Esophagus squamous epithelium (tissue), 5 donors: ENCODE measurements around the gene ENDOV. TPM values are rescaled to one million over a fixed set of nuclear protein-coding genes. Genes with fewer than 3 reads are reported as not detected.

Source experiments
- DNase-seq: peaks from one replicate; lab custom pipeline; 2025; lab: John Stamatoyannopoulos, UW
- H3K27ac ChIP-seq, 4 donors: fragments of 200-600 bp; sonication (generic); one replicate each; pipeline ENCODE4 v1.5.1; 2016 to 2019; ENCODE audit warnings: mild to moderate bottlenecking in 1 of 4
- H3K27me3 ChIP-seq, 4 donors: fragments of 200-600 bp; sonication (generic); 1 replicate in 3 of 4; 2 replicates in 1 of 4; pipeline versions ENCODE4 v1.5.1 to v1.6.0; 2017 to 2021; ENCODE audit warnings: antibody characterized with exemption in 1 of 4
- H3K36me3 ChIP-seq, 3 donors: fragments of 200-600 bp; sonication (generic); one replicate each; pipeline ENCODE4 v1.5.1; 2016 to 2019
- H3K4me1 ChIP-seq, 3 donors: fragments of 200-600 bp; sonication (generic); one replicate each; pipeline ENCODE4 v1.5.1; 2017 to 2019
- H3K4me3 ChIP-seq, 4 donors: fragments of 200-600 bp; sonication (generic); 1 replicate in 3 of 4; 2 replicates in 1 of 4; pipeline ENCODE4 v1.5.1; 2016 to 2019; ENCODE audit warnings: mild to moderate bottlenecking in 2 of 4, moderate library complexity in 1 of 4
- H3K9me3 ChIP-seq, 3 donors: fragments of 200-600 bp; sonication (generic); one replicate each; pipeline ENCODE4 v1.5.1; 2016 to 2019
- POLR2A ChIP-seq, 4 donors: fragments of 450-650 bp; IDR thresholded peaks; one replicate each; pipeline ENCODE4 v1.6.1; 2017; ENCODE audit warnings: antibody characterized with exemption in 4 of 4, mild to moderate bottlenecking in 4 of 4, moderate library complexity in 3 of 4
- WGBS, 2 donors: methylation state at CpG; one replicate each; pipeline ENCODE4 v1.1.5; 2018; 5-methylcytosine and 5-hydroxymethylcytosine counted together
- intact Hi-C: fragments of 100-400 bp; cut with DNase I; formaldehyde crosslinking; loops from one replicate; pipeline ENCODE4 v1.15.0; 2022
- total RNA-seq, 4 donors: library from RNA; depleted of rRNA; stranded (reverse); fragments of >200 nt; gene quantifications; one replicate each; pipeline ENCODE4 v1.1.0, GENCODE V29; 2016
- TF ChIP-seq, protein P1 (sequence below), 6 experiments: fragments of 450-650 bp in 4 of 6; fragments of 200-600 bp in 2 of 6; sonication (generic) in 2 of 6; IDR thresholded peaks; one replicate each; pipeline ENCODE4 v1.5.1; 2016 to 2019; ENCODE audit warnings: antibody characterized with exemption in 6 of 6, mild to moderate bottlenecking in 4 of 6, moderate library complexity in 4 of 6
- donor health status: DM: yes; HTN: yes; CAD: no.

Gene ENDOV
- total RNA-seq, 4 donors from 2014 or later = 7.4 to 16.0 (median 14.5) TPM

- Histone ChIP-seq H3K4me3 (no peak overlapping the region), H3K27ac (no peak overlapping the region), H3K36me3 (no peaks in the 10 kb centered on the region), H3K4me1 (peaks cover 22 to 42% (median 37%) of the 10 kb centered on the region in 3 donors), H3K27me3 (peaks cover 27 to 100% (median 28%) of the 10 kb centered on the region in 4 donors), H3K9me3 (no peaks in the 10 kb centered on the region)
- intact Hi-C loops = no loop called here
- 60% methylated on average over 1 of the region's 12 CpGs; no CpG with 5 or more reads in 1 of the 2 donors for WGBS, 2 donors
- no peak for DNase-seq
- TF ChIP-seq, protein P1, sequence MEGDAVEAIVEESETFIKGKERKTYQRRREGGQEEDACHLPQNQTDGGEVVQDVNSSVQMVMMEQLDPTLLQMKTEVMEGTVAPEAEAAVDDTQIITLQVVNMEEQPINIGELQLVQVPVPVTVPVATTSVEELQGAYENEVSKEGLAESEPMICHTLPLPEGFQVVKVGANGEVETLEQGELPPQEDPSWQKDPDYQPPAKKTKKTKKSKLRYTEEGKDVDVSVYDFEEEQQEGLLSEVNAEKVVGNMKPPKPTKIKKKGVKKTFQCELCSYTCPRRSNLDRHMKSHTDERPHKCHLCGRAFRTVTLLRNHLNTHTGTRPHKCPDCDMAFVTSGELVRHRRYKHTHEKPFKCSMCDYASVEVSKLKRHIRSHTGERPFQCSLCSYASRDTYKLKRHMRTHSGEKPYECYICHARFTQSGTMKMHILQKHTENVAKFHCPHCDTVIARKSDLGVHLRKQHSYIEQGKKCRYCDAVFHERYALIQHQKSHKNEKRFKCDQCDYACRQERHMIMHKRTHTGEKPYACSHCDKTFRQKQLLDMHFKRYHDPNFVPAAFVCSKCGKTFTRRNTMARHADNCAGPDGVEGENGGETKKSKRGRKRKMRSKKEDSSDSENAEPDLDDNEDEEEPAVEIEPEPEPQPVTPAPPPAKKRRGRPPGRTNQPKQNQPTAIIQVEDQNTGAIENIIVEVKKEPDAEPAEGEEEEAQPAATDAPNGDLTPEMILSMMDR (IDR thresholded peaks at IDR 0.05) = no peak
- TF ChIP-seq POLR2A (IDR thresholded peaks at IDR 0.05) = no peak
Observed at GRCh38 chr17:80472996-80473395, 58.0 kb downstream of the ENDOV start.

DNA sequence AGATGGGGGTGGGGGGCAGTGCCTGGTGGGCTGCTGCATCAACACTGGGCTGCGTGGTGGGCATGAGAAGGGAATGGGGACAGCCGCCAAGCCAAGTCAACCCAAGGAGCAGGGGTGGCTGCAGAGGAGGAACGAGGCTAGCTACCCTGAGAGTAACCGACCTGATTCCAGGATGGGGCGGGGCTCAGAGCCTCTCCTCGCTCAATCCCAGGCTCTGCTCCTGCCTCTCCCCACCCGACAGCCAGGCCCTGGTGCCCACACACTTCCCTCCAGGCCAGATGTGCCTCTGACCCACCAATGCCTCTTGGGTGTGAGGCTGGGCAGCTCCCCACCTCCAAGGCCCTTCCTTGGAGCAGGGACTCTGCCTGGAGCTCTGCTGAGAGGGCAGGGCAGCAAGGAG lies 58.7 kb downstream of the ENDOV start:
- Histone ChIP-seq H3K36me3 (no peaks in the 10 kb centered on the region), H3K4me3 (no peak overlapping the region), H3K27me3 (peaks cover 25 to 100% (median 33%) of the 10 kb centered on the region in 4 donors), H3K27ac (no peak overlapping the region), H3K9me3 (no peaks in the 10 kb centered on the region), H3K4me1 (peaks cover 27 to 49% (median 43%) of the 10 kb centered on the region in 3 donors)
- no peak for DNase-seq
- WGBS, 2 donors = 80% methylated on average over 1 of the region's 7 CpGs; no CpG with 5 or more reads in 1 of the 2 donors
- no peak for TF ChIP-seq POLR2A (IDR thresholded peaks at IDR 0.05)
- TF ChIP-seq, protein P1 (IDR thresholded peaks at IDR 0.05) = no peak
- intact Hi-C loops = no loop called here

DNA sequence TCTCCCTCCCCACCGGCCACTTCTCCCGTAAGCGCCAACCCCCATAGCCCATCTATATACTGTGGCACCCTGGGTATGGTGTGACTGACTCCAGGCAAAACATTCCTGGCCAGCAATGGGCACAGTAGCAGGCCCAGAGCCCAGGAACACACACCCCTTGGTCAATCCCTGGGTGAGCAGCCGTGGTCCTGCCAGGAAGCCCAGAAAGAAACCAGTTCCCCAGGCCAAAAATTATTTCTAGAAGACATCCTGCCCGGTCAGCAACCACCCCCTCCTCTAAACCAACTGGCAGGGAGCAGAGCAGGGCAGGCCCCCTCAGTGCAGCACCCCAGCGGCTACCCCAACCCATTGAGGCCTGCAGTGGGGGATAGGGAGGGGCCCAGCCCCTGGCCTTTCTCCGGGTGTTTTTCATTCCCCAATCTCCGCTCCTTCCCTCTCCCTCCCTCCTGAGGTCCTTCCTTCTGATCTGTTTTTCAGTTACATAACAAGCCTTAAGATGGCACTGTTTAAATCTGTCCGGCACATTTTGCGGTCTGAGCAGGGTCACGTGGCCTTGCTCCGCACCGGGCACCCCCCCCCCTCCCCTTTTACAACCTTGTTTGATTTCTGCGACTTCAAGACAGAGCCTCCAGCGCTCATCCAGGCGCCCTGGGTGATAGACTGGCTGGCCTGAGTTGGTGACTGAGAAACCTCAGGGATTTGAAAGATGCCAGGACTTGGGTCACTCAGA lies 59.4 kb downstream of the ENDOV start:
- Histone ChIP-seq H3K9me3 (no peaks in the 10 kb centered on the region), H3K27ac (no peak overlapping the region), H3K4me1 (peaks cover 27 to 53% (median 43%) of the 10 kb centered on the region in 3 donors), H3K36me3 (no peaks in the 10 kb centered on the region), H3K27me3 (peaks cover 32 to 100% (median 37%) of the 10 kb centered on the region in 4 donors), H3K4me3 (no peak overlapping the region)
- intact Hi-C loops = no loop called here
- TF ChIP-seq, protein P1 (IDR thresholded peaks at IDR 0.05) = no peak
- no peak for TF ChIP-seq POLR2A (IDR thresholded peaks at IDR 0.05)
- no peak for DNase-seq
- WGBS, 2 donors = 13 to 22% methylated on average over 10 to 12 of the region's 16 CpGs

GRCh38 chr17:80474961-80475909 lies 60.3 kb downstream of the ENDOV start:
- Histone ChIP-seq H3K9me3 (no peaks in the 10 kb centered on the region), H3K36me3 (no peaks in the 10 kb centered on the region), H3K27me3 (peaks cover 35 to 100% (median 39%) of the 10 kb centered on the region in 4 donors), H3K4me3 (peak overlapping the region in 2 of 4 donors; percentile 41 to 61), H3K27ac (no peak overlapping the region), H3K4me1 (peaks cover 27 to 53% (median 43%) of the 10 kb centered on the region in 3 donors)
- no peak for DNase-seq
- intact Hi-C loops = no loop called here
- TF ChIP-seq, protein P1 (IDR thresholded peaks at IDR 0.05) = no peak
- no peak for TF ChIP-seq POLR2A (IDR thresholded peaks at IDR 0.05)
- WGBS, 2 donors = 3 to 6% methylated on average over 24 to 25 of the region's 55 CpGs
